Melanocyte of skin (primary cell): ENCODE data around the gene CSNK1G2. TPM values are rescaled to one million over a fixed set of nuclear protein-coding genes. Genes with fewer than 3 reads are reported as not detected.

Source experiments
- small RNA-seq, 2 donors: library from RNA; depleted of rRNA; stranded (forward); fragments of <200 nt; gene quantifications; one replicate each; pipeline ENCODE3, GENCODE V24; 2012
- total RNA-seq, 2 donors: library from RNA; depleted of rRNA; stranded (reverse); fragments of >200 nt; gene quantifications; 2 replicates each; pipeline ENCODE4 v1.2.3, GENCODE V29; 2012

Gene CSNK1G2
- 10 to 100 TPM; 67.8 to 81.9 TPM for total RNA-seq

DNA sequence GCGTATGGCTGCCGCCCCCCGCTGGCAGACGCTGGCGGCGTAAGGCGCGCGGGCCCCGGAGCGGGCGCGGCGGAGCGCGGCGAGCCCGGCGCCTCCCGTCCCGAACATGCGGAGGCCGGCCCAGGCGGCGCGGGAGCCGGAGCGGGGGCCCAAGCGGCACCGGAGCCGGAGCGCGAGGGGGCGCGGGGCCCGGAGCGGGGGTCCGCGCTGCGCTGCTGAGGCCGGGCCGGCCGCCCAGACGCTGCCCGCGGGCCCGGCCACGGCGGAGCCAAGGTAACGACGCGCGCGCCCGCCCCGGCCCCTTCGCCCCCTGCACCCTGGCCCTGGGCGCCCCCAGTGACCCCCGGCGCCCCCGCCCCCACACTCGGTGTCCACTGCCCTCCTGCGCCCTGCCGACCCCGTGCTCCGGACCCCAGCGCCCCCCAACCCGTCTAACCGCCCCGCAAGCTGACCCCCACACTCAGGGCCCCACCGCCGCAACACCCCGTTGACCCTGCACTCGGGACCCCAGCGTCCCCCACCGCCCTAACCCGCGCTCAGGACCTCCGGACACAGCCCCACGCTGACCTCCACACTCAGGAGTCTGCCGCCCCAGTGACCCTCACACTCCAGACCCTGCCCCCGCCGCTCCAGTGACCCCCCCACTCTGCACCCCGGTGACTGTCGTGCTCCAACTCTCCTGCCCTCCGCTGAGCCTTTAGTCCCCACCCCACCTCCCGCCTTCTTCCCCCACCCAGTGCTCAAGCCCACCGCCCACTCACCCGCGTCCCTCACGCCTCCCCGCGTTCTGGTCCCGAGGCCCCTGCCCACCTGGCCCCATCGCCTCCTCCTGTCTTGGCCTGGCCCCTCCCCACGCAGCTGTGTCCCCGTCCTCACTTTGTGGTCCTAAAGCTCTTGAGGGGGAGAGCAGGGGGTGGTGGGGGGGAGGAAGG lies at the start of gene CSNK1G2:
Gene CSNK1G2 (plus strand): TSS at position 27 of the 932 bp plus-strand sequence. CDS start 28,601 bp downstream, outside the sequence.

DNA sequence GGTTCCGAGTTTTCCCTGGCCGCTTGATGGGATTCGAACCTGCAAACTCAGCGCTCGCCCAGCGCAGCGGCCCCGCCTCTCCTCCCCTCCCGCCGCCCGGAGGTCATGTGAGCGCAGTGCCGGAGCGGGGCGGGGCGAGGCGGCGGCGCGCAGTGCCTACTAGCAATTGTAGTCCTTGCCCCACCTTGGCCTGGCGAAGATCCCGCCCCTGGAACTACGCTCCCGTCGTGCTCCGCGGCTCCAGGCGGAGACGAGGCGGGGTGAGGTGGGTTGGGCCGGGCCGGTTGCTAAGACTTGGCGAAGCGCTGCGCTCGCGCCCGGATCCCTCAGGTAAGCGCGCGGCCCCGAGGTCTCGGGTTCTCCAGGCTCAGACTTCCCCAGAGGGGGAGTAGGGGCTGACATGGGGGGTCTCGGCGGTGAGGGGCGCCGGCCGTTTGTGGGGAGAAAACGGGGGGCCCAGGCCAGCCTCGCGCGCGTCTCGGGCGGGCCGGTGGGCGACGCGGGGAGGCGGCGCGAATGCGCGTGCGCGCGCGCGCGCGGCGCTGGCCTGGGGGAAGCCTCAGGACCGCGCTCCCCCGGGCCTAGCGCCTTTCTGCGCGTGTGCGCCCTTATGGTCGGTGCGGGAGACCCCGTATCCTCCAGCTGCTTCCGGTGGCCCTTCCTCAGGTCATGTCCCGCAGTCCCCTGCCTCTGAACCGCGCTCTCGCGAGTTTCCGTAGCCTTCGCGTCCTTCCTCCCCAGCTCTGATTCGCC lies 35.7 kb upstream of the CSNK1G2 start, which contains the start of the genes ADAT3 and SCAMP4:
Gene ADAT3 (plus strand): TSS at position 290 of the 753 bp plus-strand sequence. CDS start 6,649 bp downstream, outside the sequence.
Gene SCAMP4 (plus strand): TSS at position 290 of the 753 bp plus-strand sequence. CDS start 9,621 bp downstream, outside the sequence.

DNA sequence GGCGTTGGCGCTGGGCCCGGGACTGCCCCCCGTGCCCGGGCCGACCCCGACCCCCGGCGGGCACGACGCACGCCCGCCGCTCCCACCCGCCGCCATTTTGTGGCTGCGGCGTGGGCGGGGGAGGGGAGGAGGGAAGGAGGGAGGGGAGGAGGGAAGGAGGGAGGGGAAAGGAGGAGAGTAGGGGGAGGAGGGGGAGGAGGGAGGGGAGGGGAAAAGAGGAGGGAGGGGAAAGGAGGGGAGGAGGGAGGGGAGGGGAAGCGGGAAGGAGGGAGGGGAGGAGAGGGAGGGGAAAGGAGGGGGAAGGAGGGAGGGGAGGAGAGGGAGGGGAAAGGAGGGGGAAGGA lies 74.6 kb downstream of the CSNK1G2 start, which contains the start of gene BTBD2:
Gene BTBD2 (minus strand): TSS at position 107 of the 343 bp plus-strand sequence. CDS start 11 bp downstream, at position 96.

Small RNA genes within 50 kb of the gene (small RNA-seq; reads per million reads assigned to genes)
- gene AC007136.1 = 0 reads per million in 2 donors

Other genes starting within 250 kb of the CSNK1G2 start
- not detected for gene ONECUT3, start 187.7 kb upstream of the CSNK1G2 start, total RNA-seq
- 1 to 10 TPM; 1.7 to 4.0 TPM for gene ATP8B3, start 128.9 kb upstream of the CSNK1G2 start, total RNA-seq
- gene REXO1, start 92.7 kb upstream of the CSNK1G2 start, total RNA-seq = 10 to 100 TPM; 10.7 to 14.7 TPM
- gene KLF16, start 77.6 kb upstream of the CSNK1G2 start, total RNA-seq = 10 to 100 TPM in 1 of 2 donors, 1 to 10 TPM in 1; 8.6 to 22.6 TPM
- gene ABHD17A, start 55.7 kb upstream of the CSNK1G2 start, total RNA-seq = 10 to 100 TPM; 61.9 to 80.6 TPM
- gene ADAT3, start 35.8 kb upstream of the CSNK1G2 start, total RNA-seq = 10 to 100 TPM in 1 of 2 donors, 1 to 10 TPM in 1; 3.1 to 11.0 TPM
- 10 to 100 TPM; 68.3 to 74.0 TPM for gene SCAMP4, start 35.8 kb upstream of the CSNK1G2 start, total RNA-seq
- 10 to 100 TPM; 54.0 to 55.9 TPM for gene BTBD2, start 74.5 kb downstream of the CSNK1G2 start, total RNA-seq
- 10 to 100 TPM; 40.6 to 42.3 TPM for gene MKNK2, start 110.1 kb downstream of the CSNK1G2 start, total RNA-seq
- gene MOB3A, start 155.2 kb downstream of the CSNK1G2 start, total RNA-seq = 10 to 100 TPM; 16.2 to 22.3 TPM
- under 1 TPM in 1 of 2 donors, not detected in 1; 0.69 TPM for gene IZUMO4, start 155.7 kb downstream of the CSNK1G2 start, total RNA-seq
- gene AP3D1, start 210.4 kb downstream of the CSNK1G2 start, total RNA-seq = 100 to 1,000 TPM; 114 to 163 TPM
- 1 to 10 TPM; 5.2 to 8.0 TPM for gene DOT1L, start 222.8 kb downstream of the CSNK1G2 start, total RNA-seq